RWPE2 (cell line): ENCODE measurements around the gene ZNF585A.
"Not testable (repeated sequence)": the region's sequence is repeated elsewhere in the genome, so short reads cannot be mapped to it uniquely, and the experiment has no call there.

Experiments
- ATAC-seq: fragments of 200-7000 bp; cut with Tn5 transposase; 3 replicates; pipeline ENCODE4 v1.9.1; 2021; ENCODE audit warnings: low read depth
- DNase-seq: peaks from one replicate; pipeline ENCODE4 v3.0.0-alpha.2; 2020; ENCODE audit warnings: low spot score
- H3K27ac ChIP-seq: fragments of 450-650 bp; 2 replicates; pipeline ENCODE4 v1.5.1; 2017; ENCODE audit warnings: mild to moderate bottlenecking; ENCODE audit not compliant: poor library complexity, severe bottlenecking
- H3K27me3 ChIP-seq: fragments of 250-450 bp; sonication (Bioruptor Pico); 2 replicates; pipeline ENCODE4 v1.5.1; 2021; ENCODE audit warnings: mild to moderate bottlenecking, moderate library complexity; ENCODE audit not compliant: insufficient read depth, poor library complexity, severe bottlenecking
- H3K36me3 ChIP-seq: fragments of 250-450 bp; sonication (Bioruptor Pico); 2 replicates; pipeline ENCODE4 v1.5.1; 2020; ENCODE audit warnings: low read depth, mild to moderate bottlenecking, moderate library complexity
- H3K4me1 ChIP-seq: fragments of 250-450 bp; sonication (Bioruptor Pico); 2 replicates; pipeline ENCODE4 v1.5.1; 2021; ENCODE audit warnings: mild to moderate bottlenecking, moderate library complexity; ENCODE audit not compliant: insufficient read depth, poor library complexity, severe bottlenecking
- H3K4me3 ChIP-seq: fragments of 250-450 bp; sonication (Bioruptor Pico); 2 replicates; pipeline ENCODE4 v1.5.1; 2021; ENCODE audit warnings: mild to moderate bottlenecking, moderate library complexity; ENCODE audit not compliant: severe bottlenecking
- H3K9me3 ChIP-seq: fragments of 250-450 bp; sonication (Bioruptor Pico); 2 replicates; pipeline ENCODE4 v1.5.1; 2021; ENCODE audit warnings: mild to moderate bottlenecking, moderate library complexity; ENCODE audit not compliant: severe bottlenecking
- CTCF ChIP-seq: fragments of 450-650 bp; IDR thresholded peaks from one replicate; pipeline ENCODE4 v1.5.1; 2017; ENCODE audit warnings: mild to moderate bottlenecking, moderate library complexity; ENCODE audit not compliant: poor library complexity, severe bottlenecking

ZNF585A gene

GRCh38 chr19:37127999-37128820, 44.3 kb downstream of the ZNF585A start:
- no peak overlapping the region for H3K27ac ChIP-seq
- H3K4me3 ChIP-seq = no peak overlapping the region
- H3K27me3 ChIP-seq = no peaks in the 10 kb centered on the region
- DNase-seq (no peak), ATAC-seq (no peak)
- peaks cover 70% of the 10 kb centered on the region for H3K9me3 ChIP-seq
- H3K36me3 ChIP-seq = peaks cover 20% of the 10 kb centered on the region
- H3K4me1 ChIP-seq = no peaks in the 10 kb centered on the region
- no peak for TF ChIP-seq CTCF

GRCh38 chr19:37122093-37122492, 50.4 kb downstream of the ZNF585A start:
- H3K36me3 ChIP-seq, H3K27me3 ChIP-seq, H3K4me3 ChIP-seq, H3K27ac ChIP-seq, DNase-seq, H3K4me1 ChIP-seq, ATAC-seq: not testable (repeated sequence)
- peaks cover 23% of the 10 kb centered on the region for H3K9me3 ChIP-seq

GRCh38 chr19:37114001-37114400, 58.5 kb downstream of the ZNF585A start:
- no peaks in the 10 kb centered on the region for H3K4me1 ChIP-seq
- H3K27me3 ChIP-seq = no peaks in the 10 kb centered on the region
- ATAC-seq (no peak), DNase-seq (no peak)
- no peaks in the 10 kb centered on the region for H3K36me3 ChIP-seq
- H3K27ac ChIP-seq = no peak overlapping the region
- H3K4me3 ChIP-seq = no peak overlapping the region
- TF ChIP-seq CTCF = no peak
- no peaks in the 10 kb centered on the region for H3K9me3 ChIP-seq

- H3K4me1 ChIP-seq, H3K27me3 ChIP-seq, H3K9me3 ChIP-seq, H3K27ac ChIP-seq, ATAC-seq, H3K36me3 ChIP-seq, H3K4me3 ChIP-seq, DNase-seq: not testable (repeated sequence)
Measured at GRCh38 chr19:37111753-37112152, 60.7 kb downstream of the ZNF585A start.

- H3K9me3 ChIP-seq, H3K27me3 ChIP-seq, H3K4me1 ChIP-seq, H3K4me3 ChIP-seq, H3K36me3 ChIP-seq, H3K27ac ChIP-seq, DNase-seq, ATAC-seq: not testable (repeated sequence)
Measured at GRCh38 chr19:37104135-37104534, 68.4 kb downstream of the ZNF585A start.

GRCh38 chr19:37098570-37098969, 73.9 kb downstream of the ZNF585A start:
- no peak for DNase-seq
- Histone ChIP-seq H3K27ac (no peak overlapping the region), H3K4me1 (no peaks in the 10 kb centered on the region), H3K36me3 (peaks cover 38% of the 10 kb centered on the region), H3K9me3 (peaks cover 18% of the 10 kb centered on the region), H3K27me3 (no peaks in the 10 kb centered on the region), H3K4me3 (no peak overlapping the region)
- TF ChIP-seq CTCF = no peak
- no peak for ATAC-seq
